ENCODE measurements around the gene PLK1.
"Not testable (repeated sequence)": the region's sequence is repeated elsewhere in the genome, so short reads cannot be mapped to it uniquely, and the experiment has no call there.

PLK1 gene

GRCh38 chr16:23678430-23679273 lies at the start of gene PLK1:
TSS of gene PLK1 (plus strand) at chr16:23678889. CDS start at chr16:23678933, 44 bp downstream.
- FAIRE-seq, result peak; percentile 49

- FAIRE-seq, result no peak
Measured at GRCh38 chr16:23629516-23629915, 49.2 kb upstream of the PLK1 start.

GRCh38 chr16:23631874-23632273 lies 46.8 kb upstream of the PLK1 start:
- not testable (repeated sequence) for FAIRE-seq

GRCh38 chr16:23634461-23635036 lies 44.1 kb upstream of the PLK1 start:
- no peak for FAIRE-seq

GRCh38 chr16:23635958-23636357 lies 42.7 kb upstream of the PLK1 start:
- FAIRE-seq, result no peak

- no peak for FAIRE-seq
Measured at GRCh38 chr16:23640615-23640930, 38.1 kb upstream of the PLK1 start.

- no peak for FAIRE-seq
Measured at GRCh38 chr16:23640931-23641765, 37.5 kb upstream of the PLK1 start, which contains the start of the genes DCTN5 and PALB2. TSS of gene DCTN5 (plus strand) at chr16:23641466. CDS start at chr16:23641543, 77 bp downstream. TSS of gene PALB2 (minus strand) at chr16:23641310. CDS start at chr16:23641157, 153 bp downstream.

- FAIRE-seq, result no peak
Measured at GRCh38 chr16:23642246-23642774, 36.4 kb upstream of the PLK1 start.

GRCh38 chr16:23650674-23651416 lies 27.8 kb upstream of the PLK1 start:
- no peak for FAIRE-seq

GRCh38 chr16:23651943-23652468 lies 26.7 kb upstream of the PLK1 start:
- FAIRE-seq, result no peak

GRCh38 chr16:23663918-23664317 lies 14.8 kb upstream of the PLK1 start:
- FAIRE-seq, result no peak

GRCh38 chr16:23666571-23667354 lies 11.9 kb upstream of the PLK1 start:
- no peak for FAIRE-seq

GRCh38 chr16:23667355-23667659 lies 11.4 kb upstream of the PLK1 start:
- FAIRE-seq, result no peak

- no peak for FAIRE-seq
Measured at GRCh38 chr16:23668225-23668624, 10.5 kb upstream of the PLK1 start.

GRCh38 chr16:23668873-23669272 lies 9.8 kb upstream of the PLK1 start:
- FAIRE-seq, result no peak

GRCh38 chr16:23670137-23670776 lies 8.4 kb upstream of the PLK1 start:
- FAIRE-seq, result no peak

GRCh38 chr16:23673971-23674614 lies 4.6 kb upstream of the PLK1 start:
- no peak for FAIRE-seq

- FAIRE-seq, result no peak
Measured at GRCh38 chr16:23676924-23677480, 1.7 kb upstream of the PLK1 start.

GRCh38 chr16:23679274-23679985 lies 741 bp downstream of the PLK1 start:
- no peak for FAIRE-seq

- FAIRE-seq, result no peak
Measured at GRCh38 chr16:23679986-23680336, 1.3 kb downstream of the PLK1 start.

Measured in A204.1 (cell line).